ENCODE data around the gene USF3. TPM values are rescaled to one million over a fixed set of nuclear protein-coding genes. Genes with fewer than 3 reads are reported as not detected.

USF3 gene
- total and polyA plus RNA-seq, 8 donors, result 3.3 to 30.6 (median 7.6) TPM

GRCh38 chr3:113743006-113743630, 46.7 kb upstream of the USF3 start:
- Histone ChIP-seq H3K9me3 (no peaks in the 10 kb centered on the region), H3K36me3 (no peaks in the 10 kb centered on the region), H3K27ac (peak overlapping the region in 2 of 5 donors; percentile 7 to 39), H3K27me3 (no peaks in the 10 kb centered on the region), H3K4me3 (peak overlapping the region in 1 of 4 donors; percentile 96), H3K4me1 (peaks cover 28 to 68% (median 51%) of the 10 kb centered on the region in 4 donors)
- no peak for DNase-seq
- 29 to 46% (median 40%) methylated on average over 7 of the region's 7 CpGs for WGBS, 5 donors
- intact Hi-C loops (cut with DNase I; ENCODE audit: low total_unique reads), result no loop called here
- TF ChIP-seq POLR2AphosphoS5 (IDR thresholded peaks at IDR 0.05) (no peak), POLR2A (IDR thresholded peaks at IDR 0.05) (no peak), CTCF (IDR thresholded peaks at IDR 0.05) (no peak), EP300 (IDR thresholded peaks at IDR 0.05) (no peak)

GRCh38 chr3:113741620-113742019, 45.2 kb upstream of the USF3 start:
- H3K4me1 ChIP-seq, result peaks cover 30 to 77% (median 55%) of the 10 kb centered on the region in 4 donors
- TF ChIP-seq POLR2AphosphoS5 (IDR thresholded peaks at IDR 0.05) (no peak), POLR2A (IDR thresholded peaks at IDR 0.05) (no peak), EP300 (IDR thresholded peaks at IDR 0.05) (no peak), CTCF (IDR thresholded peaks at IDR 0.05) (no peak)

GRCh38 chr3:113741086-113741485, 44.6 kb upstream of the USF3 start:
- TF ChIP-seq CTCF (IDR thresholded peaks at IDR 0.05) (no peak), EP300 (IDR thresholded peaks at IDR 0.05) (no peak), POLR2A (IDR thresholded peaks at IDR 0.05) (no peak), POLR2AphosphoS5 (IDR thresholded peaks at IDR 0.05) (no peak)
- Histone ChIP-seq H3K36me3 (no peaks in the 10 kb centered on the region), H3K27me3 (no peaks in the 10 kb centered on the region), H3K4me1 (peaks cover 34 to 83% (median 58%) of the 10 kb centered on the region in 4 donors), H3K4me3 (no peak overlapping the region), H3K9me3 (no peaks in the 10 kb centered on the region), H3K27ac (no peak overlapping the region)
- intact Hi-C loops (cut with DNase I; ENCODE audit: low total_unique reads), result no loop called here
- 46 to 63% (median 52%) methylated on average over 5 of the region's 5 CpGs for WGBS, 5 donors
- DNase-seq, result no peak

More at GRCh38 chr3:113741620-113742019, 45.2 kb upstream of the USF3 start:
- no peak for DNase-seq
- no peaks in the 10 kb centered on the region for H3K36me3 ChIP-seq
- 16 to 42% (median 27%) methylated on average over 1 of the region's 1 CpG for WGBS, 5 donors
- H3K27me3 ChIP-seq, result no peaks in the 10 kb centered on the region
- no peaks in the 10 kb centered on the region for H3K9me3 ChIP-seq
- H3K4me3 ChIP-seq, result no peak overlapping the region
- no peak overlapping the region for H3K27ac ChIP-seq
- intact Hi-C loops (cut with DNase I; ENCODE audit: low total_unique reads), result no loop called here

- DNase-seq, result peak in 1 of 2 donors; percentile 83
- TF ChIP-seq CTCF (IDR thresholded peaks at IDR 0.05) (peak in 5 of 7 experiments; percentile 43 to 68 (median 57)), EP300 (IDR thresholded peaks at IDR 0.05) (no peak)
- Histone ChIP-seq H3K36me3 (no peaks in the 10 kb centered on the region), H3K9me3 (no peaks in the 10 kb centered on the region), H3K4me1 (peaks cover 8 to 79% (median 44%) of the 10 kb centered on the region in 4 donors), H3K4me3 (no peak overlapping the region), H3K27ac (peak overlapping the region in 1 of 5 donors; percentile 50), H3K27me3 (no peaks in the 10 kb centered on the region)
- intact Hi-C loops (cut with DNase I; ENCODE audit: low total_unique reads), result no loop called here
- WGBS, 5 donors, result 15 to 25% (median 18%) methylated on average over 3 of the region's 3 CpGs
Observed at GRCh38 chr3:113736548-113737089, 40.2 kb upstream of the USF3 start.

Data from stomach (tissue), 9 donors.